HG02759 (cell line): ENCODE data around the gene ATF5.
"Not testable (repeated sequence)": the region's sequence is repeated elsewhere in the genome, so short reads cannot be mapped to it uniquely, and the experiment has no call there.

Experiments used
- ATAC-seq: cut with Tn5 transposase; IDR thresholded peaks from one replicate; pipeline ENCODE4 v1.9.1; 2021; ENCODE audit warnings: mild to moderate bottlenecking, moderate library complexity; ENCODE audit not compliant: unreplicated experiment

Gene ATF5

DNA sequence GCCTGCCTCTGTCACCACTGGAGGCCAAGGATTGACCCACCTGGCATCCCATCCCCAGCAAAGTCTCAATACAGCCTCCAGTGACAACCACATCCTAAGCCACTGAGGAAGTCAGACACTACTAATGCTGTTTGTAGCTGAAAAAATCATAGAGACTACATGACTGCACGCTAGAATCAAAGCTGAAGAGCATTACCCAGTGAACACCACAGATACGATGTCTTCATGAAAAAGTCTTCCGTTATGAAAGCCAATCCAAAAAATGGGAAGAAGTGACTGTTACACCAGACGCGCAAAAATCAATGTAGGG, 11.4 kb downstream of the ATF5 start:
- ATAC-seq = no peak

DNA sequence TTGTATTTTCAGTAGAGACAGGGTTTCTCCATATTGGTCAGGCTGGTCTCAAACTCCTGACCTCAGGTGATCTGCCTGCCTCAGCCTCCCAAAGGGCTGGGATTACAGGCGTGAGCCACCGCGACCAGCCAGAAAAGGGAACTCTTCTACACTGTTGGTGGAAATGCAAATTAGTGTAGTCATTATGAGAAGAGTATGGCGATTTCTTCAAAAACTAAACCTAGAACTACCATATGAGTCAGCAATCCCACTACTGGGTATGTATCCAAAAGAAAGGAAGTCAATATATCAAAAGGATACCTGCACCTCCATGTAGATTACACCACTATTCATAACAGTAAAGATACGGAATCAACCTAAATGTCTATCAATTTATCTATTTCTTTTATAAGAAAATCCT, 15.6 kb downstream of the ATF5 start:
- not testable (repeated sequence) for ATAC-seq

DNA sequence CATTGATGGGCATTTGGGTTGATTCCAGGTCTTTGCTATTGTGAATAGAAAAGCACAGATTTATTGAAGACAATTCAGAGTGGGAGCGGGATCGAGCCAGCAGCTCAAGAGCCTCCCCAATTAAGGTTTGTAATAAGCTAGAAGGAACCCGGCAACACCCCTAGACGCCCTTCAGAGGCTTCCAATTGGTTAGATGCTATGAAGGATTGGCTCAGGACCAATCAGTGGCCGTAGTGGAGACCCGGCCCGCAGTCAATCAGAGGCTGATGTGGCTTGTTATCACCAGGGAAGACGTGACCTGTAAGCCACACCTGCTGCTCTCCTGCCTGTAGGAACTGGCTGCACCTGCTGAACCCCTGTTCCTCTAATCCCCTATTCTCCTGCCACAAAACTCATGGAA, 17.4 kb downstream of the ATF5 start:
- no peak for ATAC-seq

DNA sequence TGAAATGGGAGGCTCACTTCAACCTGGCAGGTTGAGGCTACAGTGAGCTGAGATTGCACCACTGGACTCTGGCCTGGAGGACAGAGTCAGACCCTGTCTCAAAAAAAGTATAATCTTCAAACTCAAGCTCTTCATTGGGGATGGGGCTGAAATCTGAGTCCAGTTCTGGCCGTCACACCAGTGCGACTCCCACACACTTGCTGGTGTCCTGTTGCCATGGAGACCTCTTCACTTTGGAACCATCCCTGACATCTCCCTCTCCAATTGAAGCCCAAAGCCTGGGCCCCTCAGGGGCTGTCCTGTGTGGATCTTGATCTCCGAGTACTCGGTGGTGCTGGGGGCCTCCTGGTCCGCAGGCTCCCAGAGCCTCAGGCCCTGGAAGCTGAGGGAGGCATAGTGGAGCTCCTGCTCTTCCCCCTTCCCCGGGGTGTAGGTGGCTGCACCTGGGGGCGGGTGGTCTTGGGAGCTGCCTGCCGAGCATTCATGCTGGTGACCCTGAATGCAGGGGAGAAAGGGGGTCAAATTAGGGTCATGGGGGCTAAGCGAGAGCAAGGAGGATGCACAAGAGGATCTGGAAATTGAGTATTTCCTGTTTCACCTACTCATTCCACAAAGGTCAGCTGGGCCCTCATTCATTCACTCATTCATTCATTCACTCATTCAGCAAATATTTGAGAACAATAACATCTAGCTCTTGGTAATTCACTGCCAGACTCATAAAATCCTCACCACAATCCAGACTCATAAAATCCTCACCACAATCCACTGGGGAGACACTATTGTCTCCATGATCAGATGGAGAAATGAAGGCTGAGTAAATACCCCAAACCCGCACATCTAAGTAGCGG, 21.0 kb downstream of the ATF5 start:
- no peak for ATAC-seq

GRCh38 chr19:49950590-49950948, 21.6 kb downstream of the ATF5 start:
- ATAC-seq = no peak

DNA sequence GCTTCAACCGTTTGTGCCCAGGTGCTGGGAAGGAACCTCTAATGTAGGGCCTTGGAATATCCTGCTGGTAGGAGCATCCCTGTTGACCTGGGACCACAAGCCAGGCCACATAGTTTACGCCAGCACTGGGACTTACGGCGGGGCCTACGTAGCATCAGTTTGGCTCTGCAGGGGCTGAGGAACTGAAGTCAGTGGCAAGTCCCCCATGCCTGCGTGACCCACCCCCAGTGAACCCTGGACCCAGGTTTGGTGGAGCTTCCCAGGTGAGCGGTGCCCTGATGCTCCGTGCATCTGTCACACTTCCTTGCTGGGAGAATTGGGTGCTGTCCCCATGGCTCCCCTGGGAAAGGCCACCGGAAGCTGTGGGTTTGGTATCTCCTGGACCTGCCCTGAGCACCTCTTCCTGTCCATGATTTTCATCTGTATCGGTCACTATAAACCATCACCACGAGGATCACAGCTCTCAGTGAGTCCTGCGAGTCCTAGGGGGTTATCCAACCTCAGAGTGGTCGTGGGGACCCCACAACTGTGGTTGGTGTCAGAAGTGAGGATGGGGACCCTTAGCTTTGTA, 22.0 kb downstream of the ATF5 start:
- no peak for ATAC-seq

DNA sequence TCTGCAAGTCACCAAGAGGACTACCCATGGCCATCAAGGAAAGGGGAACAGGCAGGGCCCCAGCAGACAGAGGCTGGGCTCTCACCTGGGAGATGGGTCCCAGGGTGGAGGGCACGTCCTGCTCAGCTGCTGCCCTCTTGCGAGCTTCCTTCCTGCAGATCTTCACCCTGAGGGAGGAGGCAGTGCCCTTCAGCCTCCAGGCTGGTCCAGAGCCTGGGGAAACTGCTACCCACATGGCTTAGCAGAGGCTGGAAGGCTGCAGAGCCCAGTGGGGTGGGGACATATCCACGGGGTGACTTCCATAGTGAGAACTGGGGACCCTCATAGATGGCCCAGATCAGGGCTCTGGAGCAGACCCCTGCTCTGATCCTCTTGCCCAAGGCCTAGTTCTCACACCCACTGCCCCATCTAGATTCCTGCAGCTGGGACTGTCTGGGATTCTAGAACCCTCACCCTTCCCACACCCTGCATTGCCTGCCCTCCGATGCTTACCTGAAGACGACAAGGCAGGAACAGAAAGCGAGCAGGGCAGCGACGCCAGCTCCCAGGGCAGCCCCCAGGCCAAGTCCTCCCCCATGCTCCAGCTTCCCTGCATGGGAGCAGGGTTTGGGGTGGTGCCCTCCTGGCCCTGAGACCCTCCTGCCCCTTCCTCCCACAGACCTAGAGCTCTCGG, 22.9 kb downstream of the ATF5 start:
- no peak for ATAC-seq

DNA sequence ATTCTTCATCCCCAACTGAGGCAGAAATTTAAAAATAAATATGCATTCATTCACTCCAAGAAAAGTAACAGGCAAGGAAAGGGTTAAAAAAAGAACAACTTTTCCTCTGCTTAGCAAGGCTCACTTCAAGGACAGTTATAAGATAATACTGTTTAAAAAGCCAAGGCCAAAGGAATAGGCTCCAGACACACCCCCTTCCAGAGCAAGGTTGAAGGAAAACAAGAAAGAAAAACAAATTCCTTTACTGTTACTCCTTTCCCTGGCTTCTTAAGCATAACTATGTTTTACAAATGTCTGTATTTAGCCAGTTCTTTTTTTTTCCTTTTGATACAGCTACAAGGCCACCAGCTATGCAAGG, 23.5 kb downstream of the ATF5 start:
- ATAC-seq = no peak

GRCh38 chr19:49952906-49953305, 23.9 kb downstream of the ATF5 start:
- no peak for ATAC-seq

GRCh38 chr19:49953416-49953815, 24.4 kb downstream of the ATF5 start:
- no peak for ATAC-seq

DNA sequence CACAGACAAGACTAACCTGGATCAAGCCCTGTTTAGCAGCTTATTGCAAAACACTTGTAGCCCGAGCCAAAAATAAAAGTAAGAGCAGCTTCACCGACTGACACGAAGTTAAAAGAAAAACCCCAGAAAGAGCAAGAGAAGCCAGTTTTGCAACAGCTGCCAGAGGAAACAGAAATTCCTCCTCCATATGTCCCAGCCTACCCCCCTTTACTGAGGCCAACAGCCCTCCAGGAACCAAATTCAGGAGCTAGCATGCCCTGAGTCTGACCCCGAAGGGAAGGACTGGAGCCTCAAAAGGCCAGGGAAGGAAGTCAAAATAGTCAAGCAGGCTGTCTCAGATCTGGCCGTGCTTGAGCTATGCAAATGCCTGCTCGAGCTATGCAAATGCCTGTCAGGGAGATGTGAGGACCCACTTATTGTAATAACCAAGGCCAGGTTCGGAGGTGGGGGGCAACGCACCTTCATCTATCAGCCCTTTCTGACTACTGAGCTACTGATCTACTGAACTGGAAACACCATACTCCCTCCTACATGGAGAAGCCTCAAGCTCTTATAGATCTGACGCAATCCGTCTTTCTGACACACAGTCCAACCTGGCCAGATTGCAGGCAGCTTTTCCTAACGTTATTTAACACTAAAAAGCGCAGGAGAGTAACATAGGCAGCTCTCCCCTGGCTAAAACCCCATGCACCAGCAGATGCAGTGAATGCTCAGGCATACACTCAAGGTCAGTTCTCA, 25.3 kb downstream of the ATF5 start:
- no peak for ATAC-seq

- ATAC-seq = no peak
Measured at GRCh38 chr19:49954933-49955332, 25.9 kb downstream of the ATF5 start.

DNA sequence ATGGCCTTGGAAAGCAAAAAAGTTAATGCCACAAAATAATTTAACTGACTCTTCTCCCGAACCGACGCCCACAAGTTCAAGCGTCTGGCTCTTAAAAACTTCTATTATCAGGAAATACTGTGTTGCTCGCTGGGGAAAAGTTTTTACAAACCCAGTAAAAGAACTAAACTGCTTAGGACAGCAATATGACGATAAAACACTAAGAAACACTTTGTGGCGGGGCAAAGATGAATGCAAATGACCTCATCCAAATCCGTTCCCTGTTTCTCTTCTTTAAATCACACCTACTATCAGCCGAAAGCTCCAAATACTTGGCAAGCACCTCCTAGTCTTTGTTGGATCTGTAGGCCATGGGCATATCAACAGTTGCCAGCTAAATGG, 27.1 kb downstream of the ATF5 start:
- ATAC-seq = no peak

GRCh38 chr19:49957262-49957915, 28.4 kb downstream of the ATF5 start:
- ATAC-seq = no peak

DNA sequence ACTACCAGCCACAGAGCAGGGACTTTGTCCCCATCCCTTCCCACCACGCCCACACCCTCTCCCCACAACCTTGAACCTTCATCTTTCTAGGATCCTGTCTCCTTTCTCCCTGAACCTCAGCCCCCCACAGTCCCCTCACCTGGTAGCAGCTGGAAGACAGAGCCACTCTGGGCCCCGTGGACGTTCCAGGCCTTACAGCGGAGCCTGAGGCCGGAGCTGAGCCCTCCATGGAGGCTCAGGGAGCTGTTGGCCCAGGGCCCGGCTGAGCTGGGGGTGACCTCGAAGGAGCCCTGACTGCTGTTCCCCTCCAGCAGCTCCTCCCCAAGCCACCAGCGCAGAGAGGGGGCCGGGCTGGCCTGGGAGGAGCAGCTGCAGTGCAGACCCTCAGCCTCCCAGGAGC, 29.1 kb downstream of the ATF5 start:
- ATAC-seq = not testable (repeated sequence)

- not testable (repeated sequence) for ATAC-seq
Measured at GRCh38 chr19:49958596-49958995, 29.6 kb downstream of the ATF5 start.

DNA sequence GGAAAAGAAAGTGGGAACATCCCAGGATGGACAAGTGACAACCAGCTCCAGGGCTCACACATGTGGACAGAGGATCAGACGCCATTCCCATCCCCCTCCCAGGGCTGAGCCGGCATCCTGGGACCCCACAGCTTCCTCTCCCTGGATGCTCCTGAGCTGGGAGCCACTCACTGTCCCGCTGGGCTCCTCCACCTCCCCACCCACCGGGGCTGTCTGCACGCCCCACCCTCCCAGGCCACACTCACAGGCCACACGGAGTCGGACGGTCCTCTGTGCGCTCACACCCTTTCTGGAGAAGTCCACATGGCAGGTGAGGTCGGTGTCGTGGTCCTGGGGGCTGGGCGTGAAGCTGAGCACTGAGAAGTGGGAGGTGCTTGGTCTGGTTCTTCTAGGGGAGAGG, 30.9 kb downstream of the ATF5 start:
- ATAC-seq = not testable (repeated sequence)

DNA sequence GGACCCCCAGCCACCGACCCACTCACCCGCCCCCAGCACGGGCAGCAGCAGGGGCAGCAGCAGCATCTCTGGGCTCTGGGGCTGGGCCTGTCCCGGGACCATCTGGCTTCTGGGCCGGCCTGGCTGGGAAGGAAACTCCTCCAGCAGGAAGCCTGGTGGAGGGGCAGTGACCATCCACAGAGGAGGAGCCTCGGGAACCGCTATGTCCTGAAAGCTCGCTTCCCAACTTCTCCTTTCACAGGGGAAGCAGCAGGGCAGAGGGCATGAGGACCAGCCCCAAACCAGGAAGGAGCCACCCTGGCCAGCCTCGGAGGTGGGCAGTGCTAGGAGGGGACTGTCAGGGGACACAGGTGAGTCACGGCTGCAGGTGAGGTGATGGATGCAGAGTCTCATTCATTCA, 32.0 kb downstream of the ATF5 start, which contains the start of gene SIGLEC11:
SIGLEC11 (minus strand) TSS at position 193 of the 400 bp plus-strand sequence; CDS start at position 102, 91 bp downstream.
- not testable (repeated sequence) for ATAC-seq

GRCh38 chr19:49968279-49968922, 39.4 kb downstream of the ATF5 start:
- ATAC-seq = no peak

- ATAC-seq = not testable (repeated sequence)
Measured at GRCh38 chr19:49969355-49969754, 40.4 kb downstream of the ATF5 start.

DNA sequence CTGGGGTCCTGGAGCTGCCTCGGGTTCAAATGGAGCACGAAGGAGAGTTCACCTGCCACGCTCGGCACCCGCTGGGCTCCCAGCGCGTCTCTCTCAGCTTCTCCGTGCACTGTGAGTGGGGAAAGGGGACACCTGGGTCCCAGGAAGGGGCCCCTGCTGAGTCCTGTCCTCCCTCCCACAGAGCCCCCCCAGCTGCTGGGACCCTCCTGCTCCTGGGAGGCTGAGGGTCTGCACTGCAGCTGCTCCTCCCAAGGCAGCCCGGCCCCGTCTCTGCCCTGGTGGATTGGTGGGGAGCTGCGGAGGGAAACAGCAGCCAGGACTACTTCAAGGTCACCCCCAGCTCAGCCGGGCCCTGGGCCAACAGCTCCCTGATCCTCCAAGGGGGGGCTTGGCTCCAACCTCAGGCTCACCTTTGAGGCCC, 43.0 kb downstream of the ATF5 start:
- no peak for ATAC-seq
